Retinal pigment epithelial cell (primary cell): ENCODE data around the gene HEXIM2.

ENCODE experiments used
- DNase-seq: peaks from one replicate; pipeline ENCODE4 v3.0.0-alpha.2; 2010; ENCODE audit warnings: low read depth
- H3K4me3 ChIP-seq: 2 replicates; pipeline ENCODE4 v1.5.1; 2011; ENCODE audit warnings: mild to moderate bottlenecking, low read length, control low read depth, moderate library complexity
- TF ChIP-seq, protein P1 (sequence below): conservative IDR thresholded peaks from 2 replicates; pipeline ENCODE4 v1.5.1; 2011; ENCODE audit warnings: low read depth, low read length, control low read depth, inconsistent platforms

HEXIM2 gene

DNA sequence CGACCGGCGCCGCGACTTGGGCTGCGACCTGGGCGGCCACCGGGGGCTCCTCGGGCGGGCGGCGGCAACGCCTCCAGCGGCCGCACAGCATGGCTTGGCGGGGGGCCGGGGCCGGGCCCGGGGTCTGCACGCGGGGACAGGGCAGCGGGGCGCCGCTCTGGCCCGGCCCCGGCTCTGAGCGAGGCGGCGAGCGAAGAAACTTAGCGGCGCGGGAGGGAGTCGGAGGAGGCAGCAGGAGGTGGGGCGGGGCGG is 29.4 kb upstream of the HEXIM2 start, which contains the start of gene PLCD3:
PLCD3 (minus strand) TSS at position 196 of the 252 bp plus-strand sequence; CDS start at position 91, 105 bp downstream.
- DNase-seq, result no peak
- TF ChIP-seq, protein P1, sequence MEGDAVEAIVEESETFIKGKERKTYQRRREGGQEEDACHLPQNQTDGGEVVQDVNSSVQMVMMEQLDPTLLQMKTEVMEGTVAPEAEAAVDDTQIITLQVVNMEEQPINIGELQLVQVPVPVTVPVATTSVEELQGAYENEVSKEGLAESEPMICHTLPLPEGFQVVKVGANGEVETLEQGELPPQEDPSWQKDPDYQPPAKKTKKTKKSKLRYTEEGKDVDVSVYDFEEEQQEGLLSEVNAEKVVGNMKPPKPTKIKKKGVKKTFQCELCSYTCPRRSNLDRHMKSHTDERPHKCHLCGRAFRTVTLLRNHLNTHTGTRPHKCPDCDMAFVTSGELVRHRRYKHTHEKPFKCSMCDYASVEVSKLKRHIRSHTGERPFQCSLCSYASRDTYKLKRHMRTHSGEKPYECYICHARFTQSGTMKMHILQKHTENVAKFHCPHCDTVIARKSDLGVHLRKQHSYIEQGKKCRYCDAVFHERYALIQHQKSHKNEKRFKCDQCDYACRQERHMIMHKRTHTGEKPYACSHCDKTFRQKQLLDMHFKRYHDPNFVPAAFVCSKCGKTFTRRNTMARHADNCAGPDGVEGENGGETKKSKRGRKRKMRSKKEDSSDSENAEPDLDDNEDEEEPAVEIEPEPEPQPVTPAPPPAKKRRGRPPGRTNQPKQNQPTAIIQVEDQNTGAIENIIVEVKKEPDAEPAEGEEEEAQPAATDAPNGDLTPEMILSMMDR, result no peak
- H3K4me3 ChIP-seq, result peak within 1 kb of the TSS; percentile 84

DNA sequence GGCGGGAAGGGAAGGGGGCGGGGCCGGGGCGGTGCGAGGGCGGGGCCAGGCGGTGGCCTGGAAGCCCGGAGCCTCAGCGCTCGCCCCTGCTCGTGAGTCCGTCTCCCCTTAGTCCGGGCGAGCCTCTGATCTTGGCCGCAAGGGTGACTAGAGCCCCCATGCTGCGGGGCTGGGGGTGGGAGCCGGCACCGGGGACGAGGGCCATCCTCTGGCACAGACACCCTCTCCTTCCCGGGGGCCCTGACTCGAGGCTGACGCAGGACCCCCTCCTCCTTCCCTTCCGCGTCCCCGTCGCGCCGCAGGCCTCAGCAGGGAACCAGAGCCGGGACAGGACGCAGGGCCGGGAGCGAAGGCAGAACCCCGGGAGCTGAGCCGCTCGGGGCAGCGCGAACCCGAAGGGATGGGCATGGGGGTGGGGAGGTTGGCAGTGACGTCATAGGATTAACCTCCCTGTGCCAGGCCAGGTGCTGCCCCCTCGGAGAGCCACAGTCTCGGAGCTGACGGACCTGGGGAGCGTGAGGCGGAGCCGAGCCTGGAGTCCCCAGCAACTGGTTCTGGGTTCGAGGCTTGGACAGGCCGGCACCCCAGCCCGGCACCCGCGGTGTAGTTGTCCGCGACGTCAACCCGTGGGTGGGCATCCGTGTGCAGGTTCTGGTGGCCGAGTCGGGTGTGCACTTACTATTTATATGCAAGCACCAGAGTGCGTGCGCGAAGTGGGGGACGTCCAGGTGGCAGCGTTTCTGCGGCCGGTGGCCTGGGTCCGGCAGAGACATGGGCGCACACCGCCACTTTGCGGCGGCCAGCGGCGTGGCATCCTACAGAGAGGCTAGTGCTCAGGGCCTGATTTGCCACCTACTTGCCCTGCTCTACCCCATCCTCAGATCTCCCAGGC is 28.9 kb upstream of the HEXIM2 start:
- peak overlapping the region; percentile 70 for H3K4me3 ChIP-seq
- TF ChIP-seq, protein P1, result peak; percentile 81
- peak; percentile 46 for DNase-seq

DNA sequence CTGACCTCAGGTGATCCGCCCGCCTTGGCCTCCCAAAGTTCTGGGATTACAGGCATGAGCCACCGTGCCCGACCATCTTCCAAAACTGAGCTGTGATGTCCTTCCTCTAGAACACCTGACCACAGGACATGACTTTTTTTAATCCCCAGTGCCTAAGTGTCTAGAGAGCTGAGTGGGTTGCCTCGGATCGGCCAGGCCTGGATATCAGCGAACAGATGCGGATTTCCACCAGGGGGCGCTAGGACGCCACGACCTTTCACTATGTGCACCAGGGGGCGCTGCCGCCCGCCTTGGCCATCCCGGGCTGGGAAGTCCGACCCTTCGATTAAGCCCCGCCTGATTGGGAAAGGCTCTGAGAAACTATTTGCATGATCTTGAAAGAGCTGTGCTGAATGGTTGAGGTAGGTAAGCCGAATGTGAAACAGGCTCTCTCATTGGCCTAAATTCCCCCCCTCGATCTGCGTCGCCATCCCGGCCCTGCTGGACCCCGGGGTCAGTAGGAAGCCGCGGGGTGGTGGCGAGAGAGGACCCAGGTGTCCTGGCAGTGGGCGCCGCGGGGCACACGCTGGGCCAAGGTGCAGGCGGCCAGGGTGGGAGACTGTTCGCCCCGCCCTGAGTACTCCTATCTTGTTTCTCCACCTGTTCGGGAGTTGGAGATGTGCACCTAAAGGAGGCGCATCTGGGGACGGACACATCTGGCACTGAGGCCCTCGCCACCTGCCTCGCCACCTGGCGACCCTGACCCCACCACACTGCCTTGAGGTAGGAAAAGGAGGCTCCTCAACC is 26.3 kb upstream of the HEXIM2 start, which contains the start of gene ACBD4:
ACBD4 (plus strand) TSS at position 496 of the 786 bp plus-strand sequence. CDS start 458 bp downstream, outside the sequence.
- TF ChIP-seq, protein P1, result peak; percentile 100
- peak; percentile 89 for DNase-seq
- peak within 1 kb of the TSS; percentile 71 for H3K4me3 ChIP-seq

DNA sequence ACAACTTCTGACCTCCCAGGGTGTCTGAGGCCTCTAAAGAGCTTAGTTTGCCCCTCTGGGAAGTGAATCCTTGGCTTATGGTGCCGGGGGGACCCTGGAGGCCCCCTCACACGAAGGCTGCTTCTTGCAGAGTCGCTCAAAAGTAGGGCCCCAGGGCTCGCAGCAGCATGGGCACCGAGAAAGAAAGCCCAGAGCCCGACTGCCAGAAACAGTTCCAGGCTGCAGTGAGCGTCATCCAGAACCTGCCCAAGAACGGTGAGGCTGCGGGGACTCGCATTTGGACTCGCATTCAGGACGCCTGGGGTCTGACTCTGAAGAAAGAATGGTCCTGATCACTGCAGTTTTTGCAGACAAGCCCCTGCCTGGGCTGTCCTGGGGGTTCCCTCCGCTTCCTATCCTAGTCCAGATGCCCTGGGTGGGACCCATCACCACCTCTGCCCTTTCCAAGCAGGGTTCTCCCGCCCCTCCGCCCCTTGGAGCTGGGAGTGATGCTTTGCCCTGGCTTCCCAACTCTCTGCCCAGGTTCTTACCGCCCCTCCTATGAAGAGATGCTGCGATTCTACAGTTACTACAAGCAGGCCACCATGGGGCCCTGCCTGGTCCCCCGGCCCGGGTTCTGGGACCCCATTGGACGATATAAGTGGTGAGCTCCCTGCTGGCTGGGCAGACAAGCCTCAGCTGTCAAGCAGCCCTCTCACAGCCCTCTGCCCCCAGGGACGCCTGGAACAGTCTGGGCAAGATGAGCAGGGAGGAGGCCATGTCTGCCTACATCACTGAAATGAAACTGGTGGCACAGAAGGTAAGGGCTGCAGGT is 25.5 kb upstream of the HEXIM2 start:
- no peak for DNase-seq
- H3K4me3 ChIP-seq, result peak overlapping the region; percentile 71
- TF ChIP-seq, protein P1, result no peak

DNA sequence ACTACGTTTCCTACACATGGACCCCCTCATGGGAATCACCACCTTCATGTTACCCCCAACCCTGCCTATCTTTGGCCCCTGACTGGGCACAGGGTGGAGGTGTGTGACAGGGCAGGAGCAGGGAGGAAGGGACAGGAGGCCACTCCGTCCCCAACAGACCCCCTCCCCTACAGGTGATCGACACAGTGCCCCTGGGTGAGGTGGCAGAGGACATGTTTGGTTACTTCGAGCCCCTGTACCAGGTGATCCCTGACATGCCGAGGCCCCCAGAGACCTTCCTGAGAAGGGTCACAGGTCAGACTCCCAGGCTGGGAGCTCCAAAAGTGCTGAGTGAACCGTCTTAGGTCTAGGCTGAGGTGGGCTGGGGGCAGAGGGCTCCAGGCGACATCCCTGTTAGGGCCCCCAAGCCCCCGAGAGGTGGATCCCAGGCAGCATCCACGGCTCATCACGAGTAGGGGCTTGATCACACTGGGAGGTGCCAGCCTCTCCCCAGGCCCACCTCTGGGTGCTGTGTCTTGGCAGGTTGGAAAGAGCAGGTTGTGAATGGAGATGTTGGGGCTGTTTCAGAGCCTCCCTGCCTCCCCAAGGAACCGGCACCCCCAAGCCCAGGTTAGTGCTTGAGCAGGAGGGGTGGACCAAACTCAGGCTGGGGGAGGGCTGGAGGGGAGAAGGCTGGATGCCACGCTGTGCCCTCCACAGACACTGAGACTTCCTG is 24.7 kb upstream of the HEXIM2 start:
- H3K4me3 ChIP-seq, result no peak overlapping the region
- TF ChIP-seq, protein P1, result no peak
- no peak for DNase-seq
